Skeletal muscle satellite cell (primary cell): ENCODE results near the gene WDR88.

ENCODE experiments used
- H3K27me3 ChIP-seq: 2 replicates; pipeline ENCODE4 v1.7.0; 2013; ENCODE audit warnings: low read length; ENCODE audit not compliant: control insufficient read depth, insufficient read depth
- H3K36me3 ChIP-seq: 2 replicates; pipeline ENCODE4 v1.7.0; 2013; ENCODE audit warnings: mild to moderate bottlenecking, control low read depth, low read length; ENCODE audit not compliant: insufficient read depth
- H3K4me1 ChIP-seq: 2 replicates; pipeline ENCODE4 v1.7.0; 2013; ENCODE audit warnings: low read length; ENCODE audit not compliant: control insufficient read depth, insufficient read depth
- H3K4me2 ChIP-seq: 2 replicates; pipeline ENCODE4 v1.7.0; 2013; ENCODE audit warnings: mild to moderate bottlenecking, low read length
- H3K4me3 ChIP-seq: 2 replicates; pipeline ENCODE4 v1.7.0; 2013; ENCODE audit warnings: low read length
- H3K9ac ChIP-seq: 2 replicates; pipeline ENCODE4 v1.7.0; 2013; ENCODE audit warnings: mild to moderate bottlenecking, low read depth, low read length, moderate library complexity
- H3K9me3 ChIP-seq: replicated peaks from 2 replicates; pipeline ENCODE4 v1.7.0; 2013; ENCODE audit warnings: mild to moderate bottlenecking, control low read depth, low read length

Gene WDR88

GRCh38 chr19:33201886-33202545 lies 70.1 kb downstream of the WDR88 start:
- peaks cover 4% of the 10 kb centered on the region for H3K36me3 ChIP-seq
- H3K9me3 ChIP-seq, result no peaks in the 10 kb centered on the region
- no peaks in the 10 kb centered on the region for H3K4me1 ChIP-seq
- H3K27me3 ChIP-seq, result no peaks in the 10 kb centered on the region
- no peak overlapping the region for H3K4me2 ChIP-seq
- no peak overlapping the region for H3K4me3 ChIP-seq
- no peak overlapping the region for H3K9ac ChIP-seq

- no peaks in the 10 kb centered on the region for H3K27me3 ChIP-seq
- no peaks in the 10 kb centered on the region for H3K9me3 ChIP-seq
- H3K4me3 ChIP-seq, result no peak overlapping the region
- H3K36me3 ChIP-seq, result no peaks in the 10 kb centered on the region
- H3K4me2 ChIP-seq, result no peak overlapping the region
- H3K4me1 ChIP-seq, result no peaks in the 10 kb centered on the region
- no peak overlapping the region for H3K9ac ChIP-seq
Observed at GRCh38 chr19:33202546-33203507, 70.9 kb downstream of the WDR88 start.

- Histone ChIP-seq H3K4me1 (no peaks in the 10 kb centered on the region), H3K36me3 (no peaks in the 10 kb centered on the region), H3K27me3 (no peaks in the 10 kb centered on the region), H3K9me3 (no peaks in the 10 kb centered on the region), H3K4me3 (no peak overlapping the region), H3K4me2 (no peak overlapping the region), H3K9ac (no peak overlapping the region)
Observed at GRCh38 chr19:33203529-33203928, 71.6 kb downstream of the WDR88 start.

GRCh38 chr19:33204136-33204973 lies 72.4 kb downstream of the WDR88 start:
- H3K4me1 ChIP-seq, result no peaks in the 10 kb centered on the region
- no peak overlapping the region for H3K4me2 ChIP-seq
- no peaks in the 10 kb centered on the region for H3K27me3 ChIP-seq
- H3K36me3 ChIP-seq, result no peaks in the 10 kb centered on the region
- no peaks in the 10 kb centered on the region for H3K9me3 ChIP-seq
- H3K9ac ChIP-seq, result no peak overlapping the region
- H3K4me3 ChIP-seq, result no peak overlapping the region

DNA sequence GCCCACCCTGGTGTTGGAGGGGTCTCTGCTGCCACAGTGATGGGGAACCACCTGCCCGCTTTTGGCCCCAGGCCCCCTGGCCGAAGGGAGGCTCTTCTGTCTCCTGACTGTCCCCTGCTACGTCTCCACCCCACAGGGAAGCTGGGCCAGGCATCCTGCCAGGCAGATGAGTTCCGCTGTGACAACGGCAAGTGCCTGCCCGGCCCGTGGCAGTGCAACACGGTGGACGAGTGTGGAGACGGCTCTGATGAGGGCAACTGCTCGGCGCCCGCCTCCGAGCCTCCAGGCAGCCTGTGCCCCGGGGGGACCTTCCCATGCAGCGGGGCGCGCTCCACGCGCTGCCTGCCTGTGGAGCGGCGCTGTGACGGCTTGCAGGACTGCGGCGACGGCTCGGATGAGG lies 73.2 kb downstream of the WDR88 start:
- Histone ChIP-seq H3K9ac (no peak overlapping the region), H3K9me3 (no peaks in the 10 kb centered on the region), H3K4me3 (no peak overlapping the region), H3K4me1 (no peaks in the 10 kb centered on the region), H3K27me3 (no peaks in the 10 kb centered on the region), H3K4me2 (no peak overlapping the region), H3K36me3 (no peaks in the 10 kb centered on the region)

- Histone ChIP-seq H3K4me3 (no peak overlapping the region), H3K9me3 (no peaks in the 10 kb centered on the region), H3K4me1 (no peaks in the 10 kb centered on the region), H3K9ac (no peak overlapping the region), H3K27me3 (no peaks in the 10 kb centered on the region), H3K4me2 (no peak overlapping the region), H3K36me3 (no peaks in the 10 kb centered on the region)
Observed at GRCh38 chr19:33205531-33206260, 73.8 kb downstream of the WDR88 start.

DNA sequence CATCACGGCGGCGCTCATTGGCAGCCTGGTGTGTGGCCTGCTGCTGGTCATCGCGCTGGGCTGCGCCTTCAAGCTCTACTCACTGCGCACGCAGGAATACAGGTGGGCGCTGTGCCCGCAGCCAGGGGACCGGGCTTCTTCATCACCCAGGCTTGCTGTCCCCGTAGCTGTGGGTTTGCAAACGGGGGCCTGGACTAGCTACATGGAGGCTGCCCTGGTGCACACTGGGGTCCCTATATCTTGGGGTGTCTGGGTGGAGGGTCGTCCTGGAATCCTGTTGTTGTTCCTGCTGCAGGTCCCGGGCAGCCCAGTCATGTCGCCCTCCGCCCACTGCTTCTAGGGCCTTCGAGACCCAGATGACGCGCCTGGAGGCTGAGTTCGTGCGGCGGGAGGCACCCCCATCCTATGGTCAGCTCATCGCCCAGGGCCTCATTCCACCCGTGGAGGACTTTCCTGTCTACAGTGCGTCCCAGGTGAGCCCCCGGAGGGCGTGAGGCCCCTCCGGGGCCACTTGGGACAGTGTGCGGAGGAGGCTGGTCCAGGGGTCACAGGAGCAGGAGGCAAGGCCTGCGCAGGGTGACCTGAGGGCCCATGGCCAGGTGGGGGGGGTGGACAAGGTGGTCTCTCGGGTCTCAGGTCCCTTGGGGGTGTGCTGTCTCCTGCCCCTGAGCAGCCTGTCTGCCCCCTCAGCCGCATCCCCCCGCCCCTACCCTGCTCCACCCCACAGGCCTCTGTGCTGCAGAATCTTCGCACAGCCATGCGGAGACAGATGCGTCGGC lies 74.5 kb downstream of the WDR88 start:
- no peak overlapping the region for H3K4me2 ChIP-seq
- H3K4me3 ChIP-seq, result no peak overlapping the region
- H3K27me3 ChIP-seq, result no peaks in the 10 kb centered on the region
- no peaks in the 10 kb centered on the region for H3K9me3 ChIP-seq
- H3K36me3 ChIP-seq, result no peaks in the 10 kb centered on the region
- H3K4me1 ChIP-seq, result no peaks in the 10 kb centered on the region
- H3K9ac ChIP-seq, result no peak overlapping the region

DNA sequence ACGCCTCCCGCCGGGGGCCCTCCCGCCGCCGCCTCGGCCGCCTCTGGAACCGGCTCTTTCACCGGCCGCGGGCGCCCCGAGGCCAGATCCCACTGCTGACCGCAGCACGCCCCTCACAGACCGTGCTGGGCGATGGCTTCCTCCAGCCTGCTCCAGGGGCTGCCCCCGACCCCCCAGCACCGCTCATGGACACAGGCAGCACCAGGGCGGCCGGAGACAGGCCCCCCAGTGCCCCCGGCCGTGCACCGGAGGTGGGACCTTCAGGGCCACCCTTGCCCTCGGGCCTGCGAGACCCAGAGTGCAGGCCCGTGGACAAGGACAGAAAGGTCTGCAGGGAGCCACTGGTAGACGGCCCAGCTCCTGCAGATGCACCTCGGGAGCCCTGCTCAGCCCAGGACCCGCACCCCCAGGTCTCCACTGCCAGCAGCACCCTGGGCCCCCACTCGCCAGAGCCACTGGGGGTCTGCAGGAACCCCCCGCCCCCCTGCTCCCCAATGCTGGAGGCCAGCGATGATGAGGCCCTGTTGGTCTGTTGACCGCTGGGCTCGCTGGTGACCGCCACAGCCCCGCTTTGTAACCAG lies 75.2 kb downstream of the WDR88 start:
- H3K9me3 ChIP-seq, result no peaks in the 10 kb centered on the region
- H3K9ac ChIP-seq, result no peak overlapping the region
- H3K4me2 ChIP-seq, result no peak overlapping the region
- no peaks in the 10 kb centered on the region for H3K36me3 ChIP-seq
- H3K4me1 ChIP-seq, result no peaks in the 10 kb centered on the region
- no peak overlapping the region for H3K4me3 ChIP-seq
- no peaks in the 10 kb centered on the region for H3K27me3 ChIP-seq

- Histone ChIP-seq H3K36me3 (no peaks in the 10 kb centered on the region), H3K4me3 (no peak overlapping the region), H3K4me1 (no peaks in the 10 kb centered on the region), H3K9me3 (no peaks in the 10 kb centered on the region), H3K4me2 (no peak overlapping the region), H3K27me3 (no peaks in the 10 kb centered on the region), H3K9ac (no peak overlapping the region)
Observed at GRCh38 chr19:33207903-33208302, 76.0 kb downstream of the WDR88 start.

DNA sequence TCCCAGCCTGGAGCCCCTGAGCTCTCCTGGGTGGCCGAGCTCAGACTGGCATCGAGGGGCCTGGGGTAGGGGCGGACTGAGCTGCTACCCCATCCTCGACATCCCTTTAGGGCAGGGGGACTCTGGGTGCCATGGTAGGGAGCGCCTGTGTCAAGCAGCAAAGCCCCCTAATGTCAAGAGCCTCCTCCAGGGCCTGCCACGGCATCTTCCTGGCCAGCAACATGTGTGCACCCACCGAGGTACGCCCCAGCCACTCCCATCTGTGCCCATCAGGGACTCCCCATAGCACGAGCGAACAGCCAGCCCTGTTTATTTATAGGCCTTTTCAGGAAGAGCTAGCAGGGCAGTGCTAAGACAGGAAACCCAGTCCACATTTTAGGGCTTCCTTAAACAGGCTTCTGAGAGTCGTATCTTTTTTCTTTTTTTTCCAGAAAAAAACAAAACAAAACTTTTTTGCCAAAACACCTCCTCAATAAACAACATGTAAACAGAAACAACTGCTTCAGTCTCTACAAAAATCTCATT lies 76.5 kb downstream of the WDR88 start:
- Histone ChIP-seq H3K4me1 (no peaks in the 10 kb centered on the region), H3K4me3 (no peak overlapping the region), H3K4me2 (no peak overlapping the region), H3K9me3 (no peaks in the 10 kb centered on the region), H3K9ac (no peak overlapping the region), H3K27me3 (peaks cover under 1% of the 10 kb centered on the region), H3K36me3 (no peaks in the 10 kb centered on the region)
